K562 (cell line): ENCODE measurements around the gene GREB1. TPM values are rescaled to one million over a fixed set of nuclear protein-coding genes. Genes with fewer than 3 reads are reported as not detected.

Experiments used
- ATAC-seq: fragments of 200-7000 bp; cut with Tn5 transposase; 3 replicates; pipeline ENCODE4 v1.9.1; 2020; ENCODE audit warnings: moderate library complexity
- BruUV-seq: library from RNA; stranded (reverse); fragments of 400-500 nt; replicated peaks from 2 replicates; lab custom pipeline; 2021; lab: Mats Ljungman, UMichigan
- CTCF ChIA-PET: fragments of 300-600 bp; formaldehyde crosslinking; extraction: SDS; loops from one replicate; lab custom pipeline; 2021; ENCODE audit warnings: low intra/inter-chr PET ratio; lab: Yijun Ruan, JAX
- POLR2A ChIA-PET: fragments of 300-600, 350-650 bp; sonication (Branson Sonifier 250); formaldehyde crosslinking; extraction: SDS; loops from one replicate; lab custom pipeline; 2021; ENCODE audit warnings: antibody characterized with exemption, inconsistent platforms; lab: Yijun Ruan, JAX
- DNase-seq, 4 experiments: peaks; one replicate each; pipeline versions ENCODE4 v3.0.0 to v3.0.0-alpha.2; 2011 to 2018; ENCODE audit warnings: low spot score in 3 of 4, mixed read lengths in 3 of 4; ENCODE audit errors: extremely low read depth in 1 of 4
- FAIRE-seq: peaks from 2 replicates; lab custom pipeline; 2011; peaks lifted over from hg19 to GRCh38; lab: Jason Lieb, UNC
- H2AFZ ChIP-seq: 2 replicates; pipeline ENCODE4 v1.6.0; 2011; ENCODE audit warnings: low read depth, low read length, control low read depth, inconsistent platforms
- H3K27ac ChIP-seq: fragments of 200-600 bp; 3 replicates; pipeline ENCODE4 v1.8.0; 2011; ENCODE audit warnings: low read depth, mild to moderate bottlenecking, control low read depth, inconsistent platforms, low read length, moderate library complexity, mixed read lengths; ENCODE audit errors: extremely low read depth
- H3K27me3 ChIP-seq, 2 experiments: fragments of 300-600 bp in 1 of 2; 2 replicates in 1 of 2; 3 replicates in 1 of 2; pipeline versions ENCODE4 v1.6.0 to v1.8.0; 2011; ENCODE audit warnings: inconsistent platforms in 2 of 2, low read length in 2 of 2, mild to moderate bottlenecking in 1 of 2, mixed read lengths in 1 of 2, moderate library complexity in 1 of 2; ENCODE audit not compliant: control insufficient read depth in 2 of 2, insufficient read depth in 2 of 2
- H3K36me3 ChIP-seq: fragments of 300-600 bp; 3 replicates; pipeline ENCODE4 v1.8.0; 2011; ENCODE audit warnings: mild to moderate bottlenecking, low read length, inconsistent platforms; ENCODE audit not compliant: control insufficient read depth, insufficient read depth
- H3K4me1 ChIP-seq, 2 experiments: fragments of 200-600 bp in 1 of 2; replicated peaks in 1 of 2; 2 replicates in 1 of 2; 3 replicates in 1 of 2; pipeline versions ENCODE4 v1.5.1 to v1.8.0; 2011; ENCODE audit warnings: inconsistent platforms in 2 of 2, low read length in 2 of 2, mild to moderate bottlenecking in 1 of 2, mixed read lengths in 1 of 2, moderate library complexity in 1 of 2; ENCODE audit not compliant: control insufficient read depth in 2 of 2, insufficient read depth in 2 of 2
- H3K4me2 ChIP-seq: 2 replicates; pipeline ENCODE4 v1.6.1; 2011; ENCODE audit warnings: low read length, control low read depth, inconsistent platforms, mixed read lengths; ENCODE audit not compliant: insufficient read depth
- H3K4me3 ChIP-seq: fragments of 200-600 bp; sonication (generic), shearing (Covaris generic); 2 replicates; pipeline ENCODE4 v1.5.1; 2016; ENCODE audit warnings: control low read depth, inconsistent platforms
- H3K79me2 ChIP-seq: fragments of 200-600 bp; 3 replicates; pipeline ENCODE4 v1.8.0; 2011; ENCODE audit warnings: low read length, inconsistent platforms; ENCODE audit not compliant: control insufficient read depth, insufficient read depth
- H3K9ac ChIP-seq, 2 experiments: 2 replicates each; pipeline versions ENCODE4 v1.6.0 to v1.6.1; 2011; ENCODE audit warnings: low read depth in 2 of 2, low read length in 2 of 2, control low read depth in 1 of 2, inconsistent platforms in 1 of 2, mild to moderate bottlenecking in 1 of 2, mixed read lengths in 1 of 2; ENCODE audit not compliant: insufficient read depth in 1 of 2
- H3K9me1 ChIP-seq: one replicate; pipeline ENCODE4 v1.6.0; 2011; ENCODE audit warnings: inconsistent platforms, mild to moderate bottlenecking, low read length, moderate library complexity; ENCODE audit not compliant: control insufficient read depth, insufficient read depth
- H3K9me3 ChIP-seq: replicated peaks from 2 replicates; pipeline ENCODE4 v1.5.1; 2011; ENCODE audit warnings: low read depth, low read length, inconsistent platforms; ENCODE audit not compliant: control insufficient read depth, insufficient read depth
- H4K20me1 ChIP-seq: replicated peaks from 2 replicates; pipeline ENCODE4 v1.6.1; 2011; ENCODE audit warnings: low read length, inconsistent platforms, mixed read lengths; ENCODE audit not compliant: control insufficient read depth, insufficient read depth
- ATF3 ChIP-seq, 2 experiments: fragments of 450-650 bp in 1 of 2; sonication (generic) in 1 of 2; formaldehyde crosslinking in 1 of 2; IDR thresholded peaks in 1 of 2; conservative IDR thresholded peaks in 1 of 2; 2 replicates each; pipeline versions ENCODE4 v1.6.1 to v1.8.1; 2016 to 2023; ENCODE audit warnings: mild to moderate bottlenecking in 2 of 2, moderate library complexity in 2 of 2, inconsistent platforms in 1 of 2, missing genetic modification reagents in 1 of 2
- BDP1 ChIP-seq: IDR thresholded peaks from 3 replicates; pipeline ENCODE4 v1.6.1; 2011; ENCODE audit not compliant: insufficient read length, insufficient read depth
- CBFB ChIP-seq: sonication (generic); formaldehyde crosslinking; IDR thresholded peaks from 2 replicates; pipeline ENCODE4 v1.4.0; 2020; ENCODE audit warnings: mild to moderate bottlenecking, missing genetic modification reagents
- CEBPB ChIP-seq: fragments of 450-650 bp; IDR thresholded peaks from 2 replicates; pipeline ENCODE4 v1.6.1; 2016; ENCODE audit warnings: missing genetic modification characterization, missing compliant biosample characterization
- EP400 ChIP-seq: fragments of 450-650 bp; IDR thresholded peaks from 2 replicates; pipeline ENCODE4 v1.6.1; 2017; ENCODE audit warnings: antibody characterized with exemption, mild to moderate bottlenecking, moderate library complexity
- ETV1 ChIP-seq: fragments of 450-650 bp; conservative IDR thresholded peaks from 2 replicates; pipeline ENCODE4 v1.6.1; 2016; ENCODE audit warnings: missing genetic modification characterization, control low read depth, low read depth, missing compliant biosample characterization
- GATAD2B ChIP-seq: fragments of 450-650 bp; IDR thresholded peaks from 2 replicates; pipeline ENCODE4 v1.6.1; 2017; ENCODE audit warnings: mild to moderate bottlenecking, borderline replicate concordance
- HLTF ChIP-seq: fragments of 450-650 bp; IDR thresholded peaks from 2 replicates; pipeline ENCODE4 v1.6.1; 2016
- PTTG1 ChIP-seq: fragments of 450-650 bp; IDR thresholded peaks from 2 replicates; pipeline ENCODE4 v1.6.1; 2016; ENCODE audit warnings: low read depth, mild to moderate bottlenecking, missing genetic modification characterization, missing compliant biosample characterization
- RBM25 ChIP-seq: fragments of 200-400 bp; formaldehyde crosslinking; IDR thresholded peaks from 2 replicates; pipeline ENCODE4 v1.6.1; 2018; ENCODE audit warnings: low read length, low read depth, moderate library complexity; ENCODE audit not compliant: severe bottlenecking
- TGIF2 ChIP-seq: sonication (generic); formaldehyde crosslinking; IDR thresholded peaks from 2 replicates; pipeline ENCODE4 v1.8.1; 2022; ENCODE audit warnings: mild to moderate bottlenecking, missing genetic modification reagents, moderate library complexity
- UBTF ChIP-seq, 2 experiments: IDR thresholded peaks; 2 replicates each; pipeline ENCODE4 v1.6.1; 2012; ENCODE audit warnings: improper control_type of control experiment in 2 of 2, low read depth in 2 of 2, low read length in 2 of 2, borderline replicate concordance in 1 of 2
- ZBED1 ChIP-seq: IDR thresholded peaks from 2 replicates; pipeline ENCODE4 v1.6.1; 2014
- ZNF445 ChIP-seq: fragments of 250-450 bp; sonication (Bioruptor Pico); IDR thresholded peaks from 2 replicates; pipeline ENCODE4 v1.4.0; 2020; ENCODE audit warnings: low read depth, mild to moderate bottlenecking, moderate library complexity
- ZSCAN32 ChIP-seq: fragments of 450-650 bp; formaldehyde crosslinking; IDR thresholded peaks from 2 replicates; pipeline ENCODE4 v1.4.0; 2020; ENCODE audit warnings: mild to moderate bottlenecking, moderate library complexity
- WGBS: fragments of 100-300 bp; shearing (Covaris generic); methylation state at CpG from one replicate; pipeline ENCODE4 v1.1.6; 2016; ENCODE audit warnings: low coverage, mixed read lengths; ENCODE audit not compliant: insufficient coverage; ENCODE audit errors: missing lambda C conversion rate; 5-methylcytosine and 5-hydroxymethylcytosine counted together
- in situ Hi-C: fragments of 300-500 bp; cut with MboI; formaldehyde crosslinking; loops from 4 replicates; pipeline ENCODE4 v1.15.0; 2018; ENCODE audit warnings: inconsistent platforms, mixed read lengths
- intact Hi-C: fragments of 100-400 bp; cut with micrococcal nuclease; formaldehyde crosslinking; loops from 2 replicates; pipeline ENCODE4 v1.14.2; 2022
- polyA plus RNA-seq, 8 experiments: library from polyadenylated mRNA; depleted of rRNA in 4 of 8; stranded (reverse) in 5 of 8; unstranded in 3 of 8; fragments of >200 nt; fragmentation: Nextera tagmentation in 2 of 8; fragmentation: Illumina TruSeq in 1 of 8; extraction: Ambion mirVana in 2 of 8; extraction: Trizol in 1 of 8; gene quantifications; 2 replicates each; pipeline versions ENCODE4 v1.2.1 to v1.2.3, GENCODE V29; 2011 to 2014; ENCODE audit warnings: inconsistent platforms in 1 of 8, missing spikeins in 1 of 8
- total RNA-seq, 7 experiments: library from RNA; depleted of rRNA in 6 of 7; stranded (reverse); fragments of >200 nt in 6 of 7; fragmentation: Illumina TruSeq in 2 of 7; extraction: Trizol in 2 of 7; gene quantifications; 2 replicates each; pipeline versions ENCODE4 v1.2.1 to v1.2.3, GENCODE V29; 2011 to 2021; ENCODE audit warnings: low replicate concordance in 1 of 7
- TF ChIP-seq, protein P1 (sequence below), 2 experiments: fragments of 450-650 bp; conservative IDR thresholded peaks; 2 replicates each; pipeline ENCODE4 v1.6.1; 2017; ENCODE audit warnings: mild to moderate bottlenecking in 2 of 2, moderate library complexity in 2 of 2
- TF ChIP-seq, protein P2 (sequence below): fragments of 450-650 bp; IDR thresholded peaks from 2 replicates; pipeline ENCODE4 v1.6.1; 2016; ENCODE audit warnings: missing biosample characterization, missing genetic modification characterization

Gene GREB1
- total and polyA plus RNA-seq, 9 of the 15 experiments (the other 6 are each of a cell fraction or from before 2014, with no cell fraction given), result 0.04 to 0.86 (median 0.10) TPM; not detected in 1

DNA sequence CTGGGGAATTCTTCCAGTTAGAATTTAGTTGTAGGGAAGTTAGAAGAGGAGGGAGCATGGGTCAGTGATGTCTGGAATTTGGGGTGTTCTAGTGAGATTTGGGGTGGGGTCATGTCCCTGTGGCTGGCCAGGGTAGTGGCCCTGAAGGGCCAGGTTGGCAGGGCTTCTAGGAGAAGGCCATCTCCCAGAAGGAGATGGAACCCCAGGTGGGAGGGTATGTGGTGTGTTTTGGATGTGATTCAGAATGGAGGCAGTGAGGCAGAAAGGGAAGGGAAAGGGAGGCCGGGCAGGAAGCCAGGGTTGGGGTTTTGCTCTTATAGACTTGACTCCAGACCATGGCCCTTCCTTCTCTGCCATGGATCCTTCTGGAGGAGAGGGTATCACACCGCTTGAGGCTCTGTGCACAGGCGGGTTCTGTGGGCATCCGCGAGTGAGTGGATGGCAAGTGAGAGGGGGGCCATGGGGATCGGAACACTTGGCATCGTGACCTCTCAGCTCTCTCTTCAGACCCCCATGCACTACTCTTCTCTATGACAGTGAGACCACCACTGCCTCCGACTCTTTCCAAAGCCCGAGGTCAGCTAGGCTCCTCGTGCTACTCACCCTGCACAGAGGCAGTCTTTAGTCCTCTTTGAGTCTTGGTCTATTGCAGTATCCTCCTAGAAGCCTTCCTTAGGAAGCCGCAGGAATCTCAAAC is 7.3 kb downstream of the GREB1 start:
- BruUV-seq, result no TSS peak
- FAIRE-seq, result no peak
- POLR2A ChIA-PET, result no interaction called here
- no peak for TF ChIP-seq CBFB
- no peak for TF ChIP-seq UBTF (IDR thresholded peaks at IDR 0.05; ENCODE audit: borderline replicate concordance in 1 of 2, low read depth in 2 of 2, low read length in 2 of 2)
- TF ChIP-seq, protein P1, sequence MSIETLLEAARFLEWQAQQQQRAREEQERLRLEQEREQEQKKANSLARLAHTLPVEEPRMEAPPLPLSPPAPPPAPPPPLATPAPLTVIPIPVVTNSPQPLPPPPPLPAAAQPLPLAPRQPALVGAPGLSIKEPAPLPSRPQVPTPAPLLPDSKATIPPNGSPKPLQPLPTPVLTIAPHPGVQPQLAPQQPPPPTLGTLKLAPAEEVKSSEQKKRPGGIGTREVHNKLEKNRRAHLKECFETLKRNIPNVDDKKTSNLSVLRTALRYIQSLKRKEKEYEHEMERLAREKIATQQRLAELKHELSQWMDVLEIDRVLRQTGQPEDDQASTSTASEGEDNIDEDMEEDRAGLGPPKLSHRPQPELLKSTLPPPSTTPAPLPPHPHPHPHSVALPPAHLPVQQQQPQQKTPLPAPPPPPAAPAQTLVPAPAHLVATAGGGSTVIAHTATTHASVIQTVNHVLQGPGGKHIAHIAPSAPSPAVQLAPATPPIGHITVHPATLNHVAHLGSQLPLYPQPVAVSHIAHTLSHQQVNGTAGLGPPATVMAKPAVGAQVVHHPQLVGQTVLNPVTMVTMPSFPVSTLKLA (conservative IDR thresholded peaks at IDR 0.05), result no peak
- no peak for TF ChIP-seq ETV1 (tag)
- no peak for TF ChIP-seq ZNF445 (CRISPR knock-in tag)
- TF ChIP-seq EP400, result no peak
- TF ChIP-seq HLTF, result no peak
- no peak for TF ChIP-seq ATF3 (IDR thresholded peaks at IDR 0.05)
- no peak for TF ChIP-seq ATF3 (CRISPR knock-in tag; conservative IDR thresholded peaks at IDR 0.05)
- TF ChIP-seq RBM25, result no peak
- no peak for TF ChIP-seq ZSCAN32 (CRISPR knock-in tag)
- no peak for TF ChIP-seq GATAD2B
- TF ChIP-seq, protein P2, sequence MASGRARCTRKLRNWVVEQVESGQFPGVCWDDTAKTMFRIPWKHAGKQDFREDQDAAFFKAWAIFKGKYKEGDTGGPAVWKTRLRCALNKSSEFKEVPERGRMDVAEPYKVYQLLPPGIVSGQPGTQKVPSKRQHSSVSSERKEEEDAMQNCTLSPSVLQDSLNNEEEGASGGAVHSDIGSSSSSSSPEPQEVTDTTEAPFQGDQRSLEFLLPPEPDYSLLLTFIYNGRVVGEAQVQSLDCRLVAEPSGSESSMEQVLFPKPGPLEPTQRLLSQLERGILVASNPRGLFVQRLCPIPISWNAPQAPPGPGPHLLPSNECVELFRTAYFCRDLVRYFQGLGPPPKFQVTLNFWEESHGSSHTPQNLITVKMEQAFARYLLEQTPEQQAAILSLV (tag), result no peak
- no peak for TF ChIP-seq PTTG1 (tag)
- TF ChIP-seq CEBPB, result no peak
- no peak for TF ChIP-seq BDP1
- TF ChIP-seq ZBED1, result no peak
- no peak for TF ChIP-seq TGIF2 (CRISPR knock-in tag)

More for the DNA sequence above, 7.3 kb downstream of the GREB1 start:
- no peak for DNase-seq
- peaks cover 45 to 64% of the 10 kb centered on the region in 2 experiments for H3K27me3 ChIP-seq
- no peaks in the 10 kb centered on the region for H3K4me1 ChIP-seq
- ATAC-seq, result no peak
- H4K20me1 ChIP-seq, result 0 out of 2 replicates have a peak, but pooled peaks cover 5% of the 10 kb centered on the region
- H3K9me3 ChIP-seq, result no peaks in the 10 kb centered on the region
- H3K27ac ChIP-seq, result no peak overlapping the region
- H3K4me2 ChIP-seq, result no peak overlapping the region
- no peak overlapping the region for H2AFZ ChIP-seq
- intact Hi-C loops, result no loop called here
- no peaks in the 10 kb centered on the region for H3K79me2 ChIP-seq
- no peak overlapping the region for H3K9ac ChIP-seq
- H3K9me1 ChIP-seq, result no peaks in the 10 kb centered on the region
- H3K36me3 ChIP-seq, result no peaks in the 10 kb centered on the region
- in situ Hi-C loops, result no loop called here
- WGBS, result 0% methylated on average over 11 of the region's 11 CpGs
- no peak overlapping the region for H3K4me3 ChIP-seq
- CTCF ChIA-PET, result no interaction called here
